CD4-positive, alpha-beta T cell treated with Interleukin-1 beta for 1 hour (primary cell): ENCODE results near the gene ZFYVE1.
"Not testable (repeated sequence)": the region's sequence is repeated elsewhere in the genome, so short reads cannot be mapped to it uniquely, and the experiment has no call there.

Experiments
- DNase-seq, 2 donors: peaks; one replicate each; pipeline ENCODE4 v3.0.0-alpha.2; 2020 to 2022

ZFYVE1 gene

DNA sequence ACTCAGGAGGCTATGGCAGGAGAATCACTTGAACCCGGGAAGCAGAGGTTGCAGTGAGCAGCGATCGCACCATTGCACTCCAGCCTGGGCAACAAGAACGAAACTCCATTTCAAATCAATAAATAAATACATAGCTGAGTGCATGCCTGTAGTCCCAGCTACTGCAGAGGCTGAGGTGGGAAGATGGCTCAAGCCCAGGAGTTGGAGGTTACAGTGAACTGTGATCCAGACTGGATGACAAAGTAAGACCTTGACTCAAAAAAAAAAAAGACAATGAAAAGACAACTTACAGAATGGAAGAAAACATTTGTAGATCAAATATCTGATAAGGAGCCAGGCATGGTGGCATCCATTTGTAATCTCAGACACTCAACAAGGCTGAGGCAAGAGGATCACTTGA is 27.6 kb downstream of the ZFYVE1 start:
- DNase-seq = no peak

DNA sequence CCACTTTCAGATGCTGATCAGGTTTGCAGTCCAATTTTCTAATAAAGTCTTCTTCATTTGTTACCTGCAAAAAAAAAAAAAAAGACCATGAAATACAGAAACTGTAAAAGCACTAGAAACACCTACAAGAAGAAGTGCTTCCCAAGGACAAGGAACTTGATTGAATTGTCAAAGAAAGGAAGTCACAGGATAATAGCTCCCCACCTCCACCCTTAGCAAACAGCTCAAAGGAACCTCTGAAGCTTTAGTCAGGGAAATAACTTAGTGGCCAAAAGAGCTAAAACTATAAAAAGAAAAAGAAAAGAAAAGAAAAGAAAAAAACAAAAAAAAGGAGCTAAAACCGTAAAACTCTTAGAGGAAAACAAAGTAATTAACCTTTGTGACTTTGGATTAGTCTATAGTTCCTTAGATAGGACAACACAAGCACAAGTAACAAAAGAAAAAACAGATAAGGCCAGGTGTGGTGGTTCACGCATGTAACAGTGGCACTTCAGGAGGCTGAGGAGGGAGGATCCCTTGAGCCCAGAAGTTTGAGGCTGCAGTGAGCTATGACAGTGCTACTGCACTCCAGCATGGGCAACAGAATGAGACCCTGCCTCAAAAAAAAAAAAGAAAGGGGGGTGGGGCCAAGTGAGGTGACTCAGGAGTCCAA is 28.5 kb downstream of the ZFYVE1 start:
- DNase-seq = no peak

DNA sequence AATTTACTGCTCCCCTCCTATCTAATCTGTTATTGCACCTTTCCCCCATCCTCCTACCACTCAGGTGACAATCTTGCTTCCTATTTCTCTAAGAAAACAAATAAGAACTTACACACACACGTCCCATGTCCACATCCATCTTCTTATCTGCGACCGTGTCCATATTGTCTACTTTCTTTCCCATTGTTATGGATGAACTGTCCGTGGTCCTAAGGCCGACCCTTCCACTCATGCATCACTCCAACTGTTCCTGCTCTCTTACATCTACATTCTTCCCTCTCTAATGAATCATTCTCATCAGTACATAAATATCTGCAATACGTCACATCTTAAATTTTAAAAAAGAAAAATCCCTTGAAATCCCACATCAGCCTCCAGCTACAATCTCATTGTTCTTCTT is 30.0 kb downstream of the ZFYVE1 start:
- DNase-seq = no peak

DNA sequence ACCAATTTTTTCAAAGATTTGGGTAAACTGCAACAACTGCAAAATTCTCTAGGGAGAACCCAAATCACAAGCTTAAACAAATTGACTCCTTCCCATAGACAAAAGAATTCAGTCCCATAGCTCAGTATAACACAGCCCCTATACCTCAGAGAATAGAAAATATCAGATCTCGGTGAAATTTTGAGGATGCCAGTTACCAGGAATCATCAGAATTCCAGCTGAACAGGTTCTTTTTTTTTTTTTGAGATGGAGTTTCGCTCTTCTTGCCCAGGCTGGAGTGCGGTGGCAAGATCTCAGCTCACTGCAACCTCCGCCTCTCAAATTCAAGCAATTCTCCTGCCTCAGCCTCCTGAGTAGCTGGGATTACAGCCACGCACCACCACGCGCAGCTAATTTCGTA is 36.7 kb downstream of the ZFYVE1 start:
- no peak for DNase-seq

DNA sequence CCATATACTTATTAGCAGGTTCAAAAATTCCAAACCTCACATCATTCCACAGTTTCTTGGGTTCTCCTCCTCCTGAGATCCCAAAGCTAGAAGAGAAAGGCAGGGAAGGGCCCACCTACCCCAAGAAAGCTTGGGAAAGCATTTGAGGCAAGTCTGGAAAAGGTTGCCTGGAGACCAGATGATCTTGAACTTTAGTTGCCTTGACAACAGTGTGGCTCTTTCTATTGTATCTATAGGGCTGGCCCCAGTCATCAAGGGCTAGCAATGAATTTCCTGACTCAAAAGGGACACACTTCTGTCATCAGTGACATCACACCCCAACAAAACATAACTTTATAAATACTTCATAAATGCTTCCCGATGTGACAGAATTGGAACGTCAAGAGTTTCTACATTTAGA is 40.0 kb downstream of the ZFYVE1 start:
- no peak for DNase-seq

DNA sequence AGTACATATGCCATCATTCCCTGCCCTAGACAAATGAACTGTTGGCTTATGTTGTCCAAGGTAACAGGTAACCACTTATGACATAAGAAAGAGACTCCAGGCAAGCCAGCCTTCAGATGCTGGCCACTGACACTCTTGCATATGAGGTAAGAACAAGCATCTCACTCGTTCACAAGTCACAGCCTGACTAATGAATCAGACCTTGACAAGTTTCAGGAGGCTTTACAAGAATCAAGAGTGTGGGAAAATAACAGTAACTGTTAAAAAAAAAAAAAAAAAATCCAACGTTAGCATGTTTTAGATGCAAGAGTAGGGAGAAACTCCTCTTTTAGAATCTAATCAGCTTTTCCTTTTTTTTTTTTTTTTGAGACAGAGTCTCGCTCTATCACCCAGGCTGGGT is 40.7 kb downstream of the ZFYVE1 start:
- DNase-seq = no peak

DNA sequence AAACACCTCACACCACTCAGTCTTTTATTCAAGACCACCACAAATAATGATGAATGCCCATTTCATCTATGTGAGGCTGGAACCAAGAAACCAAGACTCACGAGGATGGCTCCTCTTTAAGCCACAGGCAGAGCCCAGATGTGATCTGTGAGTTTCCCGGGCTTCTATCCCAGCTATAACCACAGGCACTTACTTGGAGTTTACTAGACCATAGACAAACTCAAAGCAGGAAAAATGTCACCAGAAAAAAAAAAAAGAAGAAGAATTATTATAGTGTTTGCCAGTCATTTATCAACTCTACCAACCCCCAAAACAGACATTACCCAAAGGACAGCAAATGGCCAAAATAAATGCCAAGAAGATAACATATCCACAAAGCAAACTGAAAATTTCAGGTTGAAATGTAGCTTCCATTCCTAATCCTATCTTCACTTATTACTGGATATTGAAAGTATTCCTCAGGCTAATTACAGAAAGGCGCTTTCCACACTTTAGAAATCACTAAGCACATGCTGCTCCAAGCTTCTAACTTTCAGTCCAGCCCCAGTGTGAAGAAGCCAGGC is 44.7 kb downstream of the ZFYVE1 start:
- DNase-seq = no peak

DNA sequence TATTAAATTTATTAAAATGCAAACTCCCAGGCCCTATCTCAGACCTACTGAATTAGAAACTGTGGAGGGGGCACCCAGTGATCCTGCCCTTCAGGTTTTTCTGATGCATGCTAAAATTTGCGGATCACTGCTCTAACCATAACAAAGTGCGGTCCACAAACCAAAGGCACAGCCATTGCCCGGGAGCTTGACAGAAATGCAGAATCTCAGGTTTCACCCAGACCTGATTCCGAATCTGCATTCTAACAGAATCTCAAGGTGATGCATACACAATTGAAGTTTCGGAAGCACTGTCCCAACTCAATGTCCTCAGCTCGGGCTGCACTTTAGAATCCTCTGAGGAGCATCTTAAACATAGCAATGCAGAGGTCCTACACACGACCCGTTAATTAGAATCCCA is 46.0 kb downstream of the ZFYVE1 start:
- DNase-seq = no peak

DNA sequence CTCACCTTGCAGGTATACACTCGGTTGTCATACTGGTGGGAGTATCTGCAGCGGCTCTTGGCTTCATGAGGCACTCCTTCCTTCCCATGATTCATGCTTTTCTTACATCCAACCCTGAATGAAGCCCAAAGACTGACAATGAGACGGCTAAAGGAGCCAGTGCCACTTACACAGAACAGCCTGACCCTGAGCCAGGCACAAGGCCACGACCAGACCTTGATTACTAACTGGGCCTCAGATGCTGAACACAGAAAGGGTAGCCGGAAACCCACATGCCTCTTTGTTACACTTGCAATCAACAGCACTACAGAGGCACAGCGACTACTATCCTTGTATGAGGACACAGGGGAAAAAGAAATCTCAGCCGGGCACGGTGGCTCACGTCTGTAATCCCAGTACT is 48.0 kb downstream of the ZFYVE1 start:
- no peak for DNase-seq

DNA sequence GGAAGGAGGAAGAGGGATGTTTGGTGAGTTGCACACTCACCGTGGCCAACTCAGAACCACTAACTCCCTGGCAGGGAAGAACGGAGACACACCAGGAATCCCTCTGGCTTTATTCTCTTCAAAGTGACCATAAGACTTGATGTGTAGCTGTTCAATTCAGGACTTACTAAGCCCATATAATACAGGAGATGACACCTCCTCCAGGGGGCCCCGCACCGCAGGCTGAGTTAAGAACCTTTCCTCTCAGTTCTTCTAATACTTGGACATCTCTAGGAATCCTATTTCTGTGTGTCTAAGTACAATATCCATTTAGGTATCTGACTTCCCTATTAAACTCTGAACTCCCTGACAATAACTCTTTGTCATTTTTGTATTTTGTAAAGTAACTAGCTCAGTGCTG is 51.1 kb downstream of the ZFYVE1 start:
- no peak for DNase-seq

DNA sequence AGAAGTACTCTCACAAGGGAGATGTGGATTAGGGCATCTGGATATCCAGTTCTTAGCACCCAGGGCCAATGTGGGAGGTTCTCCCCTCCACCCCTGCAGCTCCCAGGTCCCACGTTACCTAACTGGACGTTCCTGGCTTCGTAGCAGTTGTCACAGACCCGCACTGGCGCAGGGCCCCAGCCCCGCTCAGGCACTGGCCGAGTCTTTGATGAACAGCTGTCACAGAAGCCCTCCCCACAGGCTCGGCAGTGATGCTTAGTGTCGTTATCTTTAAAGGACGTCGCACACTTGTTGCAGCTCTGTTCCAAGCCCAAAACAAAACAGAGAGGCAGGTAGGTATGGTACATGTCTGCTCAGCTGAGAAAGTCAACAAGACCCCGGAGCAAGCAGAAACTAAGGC is 52.2 kb downstream of the ZFYVE1 start:
- DNase-seq = no peak

DNA sequence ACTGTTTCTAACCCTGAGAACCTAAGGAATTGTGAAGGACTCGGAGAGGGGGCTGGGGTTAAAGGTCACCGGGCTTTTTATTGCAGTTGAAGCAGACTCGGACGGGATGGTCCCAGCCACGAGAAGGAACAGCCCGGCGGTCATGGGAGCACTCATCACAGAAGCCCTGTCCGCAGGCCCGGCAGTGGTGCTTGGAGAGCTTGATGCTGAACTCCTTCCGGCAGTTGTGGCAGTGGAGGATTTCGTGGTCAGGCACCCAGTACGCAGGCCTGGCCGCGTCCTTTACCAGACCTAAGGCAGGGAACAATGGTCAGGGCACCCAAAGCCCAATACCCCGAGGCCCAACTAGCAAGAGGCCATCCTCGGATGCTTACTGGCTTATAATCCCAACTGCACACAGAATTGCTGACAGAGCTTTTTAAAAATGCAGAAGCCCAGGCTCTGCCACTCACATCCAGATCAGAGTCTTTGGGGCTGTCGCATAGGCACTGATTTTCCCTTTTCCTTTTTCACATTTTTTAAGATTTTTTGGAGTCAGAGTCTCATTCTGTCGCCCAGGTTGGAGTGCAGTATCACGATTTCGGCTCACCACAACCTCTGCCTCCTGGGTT is 56.0 kb downstream of the ZFYVE1 start:
- DNase-seq = no peak

DNA sequence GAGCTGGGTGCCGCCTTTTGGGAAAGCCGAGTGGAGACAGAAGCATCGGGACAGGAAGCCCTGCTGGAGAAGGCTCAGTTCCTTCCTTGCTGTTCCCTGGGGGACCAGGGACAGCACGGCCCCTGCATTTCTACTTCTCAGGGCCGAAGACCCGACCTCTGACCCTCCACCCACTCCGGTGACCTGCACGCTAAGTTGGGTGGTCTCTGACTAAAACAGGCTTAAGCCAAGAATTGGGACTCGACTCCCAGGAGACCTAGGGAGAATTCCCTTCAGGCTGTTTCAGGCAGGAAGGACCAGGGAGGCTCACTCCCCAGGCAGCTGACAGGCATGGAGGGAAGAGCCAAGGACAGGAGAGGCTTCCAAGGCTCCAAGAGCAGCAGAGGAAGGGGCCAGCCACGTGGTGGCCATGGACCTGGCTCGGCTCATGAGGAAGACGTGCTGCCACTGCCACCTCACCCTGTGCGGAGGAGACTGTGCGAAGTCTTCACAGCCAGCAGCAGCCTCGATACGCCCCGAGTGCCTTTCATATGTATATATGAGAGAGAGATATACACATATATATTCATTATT is 56.8 kb downstream of the ZFYVE1 start:
- DNase-seq = no peak

DNA sequence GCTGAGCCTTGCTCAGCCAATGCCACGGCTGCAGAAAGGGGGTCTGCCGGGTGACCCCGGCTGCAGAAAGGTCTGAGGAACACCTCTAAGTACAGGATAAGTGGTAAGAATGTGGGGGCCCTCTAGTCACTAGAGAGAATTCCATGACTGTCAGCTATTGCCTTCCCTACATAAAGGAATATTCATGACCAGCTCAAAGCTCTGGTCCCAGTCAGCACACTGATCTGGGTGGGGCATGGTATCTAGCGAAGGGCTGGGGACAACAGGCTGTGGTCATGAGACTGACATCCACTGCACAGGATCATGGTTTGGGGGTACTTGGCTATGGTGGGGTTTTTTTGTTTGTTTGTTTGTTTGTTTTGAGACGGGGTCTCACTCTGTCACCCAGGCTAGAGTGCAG is 58.6 kb downstream of the ZFYVE1 start:
- no peak for DNase-seq

DNA sequence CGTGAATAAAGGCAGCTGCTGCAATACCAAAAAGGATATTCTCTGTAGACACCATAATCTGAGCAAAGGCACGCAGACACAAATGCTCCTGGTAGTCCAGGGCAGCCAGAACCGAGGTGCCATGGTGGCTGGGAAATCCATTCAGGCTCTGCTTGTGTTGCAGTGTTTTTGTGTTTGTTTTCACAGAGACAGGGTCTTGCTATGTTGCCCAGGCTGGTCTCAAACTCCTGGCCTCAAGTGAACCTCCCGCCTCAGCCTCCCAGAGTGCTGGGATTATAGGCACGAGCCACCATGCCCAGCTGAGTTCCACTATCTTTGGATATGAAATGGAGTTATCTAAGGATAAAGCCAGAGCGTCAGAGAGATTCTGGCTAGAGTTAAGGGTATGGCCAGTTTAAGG is 60.9 kb downstream of the ZFYVE1 start:
- no peak for DNase-seq

DNA sequence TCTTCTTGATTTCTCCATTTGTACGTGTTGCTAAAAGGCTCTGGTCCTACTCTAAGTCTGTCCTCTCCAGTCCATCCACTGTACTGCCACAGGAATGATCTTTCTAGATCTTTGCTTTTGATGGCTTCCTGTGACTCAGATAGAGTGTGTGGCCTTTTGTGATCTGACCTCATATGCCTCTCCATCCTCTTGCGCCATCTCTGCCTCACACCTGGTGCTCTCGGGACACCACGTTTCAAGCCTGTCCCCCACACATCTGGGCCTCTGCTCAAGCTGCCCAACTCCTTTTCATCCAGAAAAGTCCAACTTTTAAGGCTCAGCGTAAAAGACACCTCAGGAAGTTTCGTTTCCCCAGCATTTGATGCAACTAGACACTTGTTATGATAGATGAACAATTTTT is 61.7 kb downstream of the ZFYVE1 start:
- no peak for DNase-seq

DNA sequence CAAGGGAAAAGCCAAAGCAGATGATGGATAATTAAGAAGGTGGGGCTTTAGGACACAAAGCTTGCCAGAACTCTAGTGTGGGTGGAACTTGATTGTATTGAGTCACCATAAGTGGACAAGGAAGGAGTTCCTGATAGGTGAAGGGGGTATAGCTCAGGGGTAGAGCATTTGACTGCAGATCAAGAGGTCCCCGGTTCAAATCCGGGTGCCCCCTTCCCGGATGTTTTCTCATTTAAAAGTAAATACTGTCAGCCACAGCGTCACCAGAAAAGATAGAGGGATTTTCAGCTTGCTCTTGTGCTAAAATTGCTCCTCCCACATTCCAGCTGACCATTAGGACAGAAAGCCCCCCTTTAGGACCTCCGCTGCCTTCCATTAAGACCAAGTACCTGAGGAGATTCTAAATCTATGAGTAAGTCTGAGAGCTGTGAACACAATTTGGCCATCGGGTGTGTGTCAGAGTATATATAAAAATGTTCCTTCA is 64.0 kb downstream of the ZFYVE1 start:
- no peak for DNase-seq

DNA sequence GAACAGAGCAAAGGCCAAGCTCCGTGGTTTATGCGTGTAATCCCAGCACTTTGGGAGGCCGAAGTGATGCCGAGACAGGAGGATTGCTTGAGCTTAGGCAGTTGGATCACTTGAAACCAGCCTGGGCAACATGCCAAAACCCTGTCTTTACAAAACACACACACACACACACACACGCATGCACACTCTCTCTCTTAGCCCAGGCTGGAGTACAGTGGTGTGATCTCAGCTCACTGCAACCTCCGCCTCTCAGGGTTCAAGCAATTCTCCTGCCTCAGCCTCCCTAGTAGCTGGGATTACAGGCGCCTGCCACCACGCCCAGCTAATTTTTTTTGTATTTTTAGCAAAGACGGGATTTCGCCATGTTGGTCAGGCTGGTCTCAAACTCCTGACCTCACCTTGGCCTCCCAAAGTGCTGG is 64.6 kb downstream of the ZFYVE1 start:
- not testable (repeated sequence) for DNase-seq

DNA sequence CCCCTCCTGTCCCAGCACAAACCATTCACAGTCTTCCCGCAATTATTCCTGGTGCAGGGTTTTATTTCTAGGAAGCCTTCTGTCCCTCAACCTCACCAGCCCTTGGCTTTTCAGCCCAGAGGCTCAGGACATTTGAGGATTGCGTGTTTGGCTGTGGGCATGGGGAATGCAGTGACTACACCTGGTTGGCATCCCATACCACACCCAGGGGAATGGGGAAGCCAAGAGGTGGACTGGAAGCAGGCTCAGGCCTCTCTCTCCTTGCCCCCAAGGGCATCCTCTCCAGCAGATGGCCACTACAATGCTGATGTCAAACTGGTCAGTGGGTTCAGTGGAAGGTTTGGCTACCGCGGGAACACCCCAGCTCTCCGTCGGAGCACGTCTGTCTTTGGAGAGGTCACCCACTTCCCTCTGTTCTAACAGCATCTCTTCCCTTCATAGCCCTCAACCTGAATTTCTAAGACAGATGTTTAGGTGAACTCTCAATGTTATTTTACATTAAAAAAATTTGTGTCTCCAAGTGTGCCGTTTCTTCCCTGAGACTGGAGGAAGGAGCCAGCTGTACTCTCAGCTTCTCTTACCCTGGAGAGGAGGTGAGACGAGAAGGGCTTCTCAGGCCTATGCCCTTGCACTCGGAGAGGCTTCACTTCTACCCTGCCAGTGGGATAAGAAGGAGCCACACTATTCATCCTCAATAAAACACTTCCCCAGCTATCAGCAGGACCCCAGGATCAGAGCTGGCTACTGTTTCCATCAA is 65.1 kb downstream of the ZFYVE1 start:
- no peak for DNase-seq

DNA sequence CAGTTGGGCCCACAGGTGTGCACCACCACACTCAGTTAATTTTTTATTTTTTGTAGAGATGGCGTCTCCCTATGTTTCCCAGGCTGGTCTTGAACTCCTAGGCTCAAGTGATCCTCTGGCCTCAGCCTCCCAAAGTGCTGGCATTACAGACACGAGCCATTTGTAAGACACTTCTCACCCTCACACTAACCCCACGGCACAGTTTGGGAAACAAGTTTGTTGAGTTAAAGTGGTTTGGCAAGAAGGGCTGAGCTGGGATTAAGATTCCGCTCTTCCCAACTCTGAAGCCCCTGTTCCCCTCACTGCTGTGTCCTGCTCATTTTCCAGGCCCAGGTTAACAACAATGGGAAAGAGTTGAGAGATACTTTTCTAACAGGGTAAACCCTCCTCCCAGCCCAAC is 65.9 kb downstream of the ZFYVE1 start:
- not testable (repeated sequence) for DNase-seq

DNA sequence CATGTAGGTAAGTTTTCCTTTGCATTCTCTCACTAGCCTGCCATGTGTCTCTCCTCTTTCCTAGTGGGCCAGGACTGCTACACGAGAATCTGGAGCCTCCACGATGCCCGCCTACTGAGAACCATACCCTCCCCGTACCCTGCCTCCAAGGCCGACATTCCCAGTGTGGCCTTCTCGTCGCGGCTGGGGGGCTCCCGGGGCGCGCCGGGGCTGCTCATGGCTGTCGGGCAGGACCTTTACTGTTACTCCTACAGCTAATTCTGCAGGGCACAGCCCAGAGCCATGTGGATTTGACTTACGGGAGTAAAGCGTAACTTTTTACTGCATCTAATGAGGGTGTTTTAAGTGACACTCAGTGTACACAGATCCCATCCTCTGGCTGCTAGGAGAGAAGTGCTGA is 68.4 kb downstream of the ZFYVE1 start:
- no peak for DNase-seq

DNA sequence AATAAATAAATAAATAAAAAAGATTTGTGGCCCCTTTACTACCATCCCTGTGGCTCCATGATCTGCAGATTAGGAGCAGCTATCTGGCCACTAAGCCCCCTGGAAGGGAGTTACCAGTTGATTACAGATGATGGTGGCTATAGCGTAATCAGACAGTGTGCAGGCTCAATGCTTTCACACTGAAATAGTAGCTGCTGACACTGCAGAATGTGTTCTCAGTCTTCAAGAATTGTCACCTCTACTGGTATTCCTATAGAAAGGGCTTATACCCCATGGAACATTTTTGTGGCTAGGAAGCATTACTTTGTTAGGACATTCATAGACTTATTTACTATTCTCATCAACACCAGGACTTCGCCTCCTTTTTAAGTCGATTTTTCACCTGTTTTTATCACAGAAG is 69.7 kb downstream of the ZFYVE1 start:
- no peak for DNase-seq

DNA sequence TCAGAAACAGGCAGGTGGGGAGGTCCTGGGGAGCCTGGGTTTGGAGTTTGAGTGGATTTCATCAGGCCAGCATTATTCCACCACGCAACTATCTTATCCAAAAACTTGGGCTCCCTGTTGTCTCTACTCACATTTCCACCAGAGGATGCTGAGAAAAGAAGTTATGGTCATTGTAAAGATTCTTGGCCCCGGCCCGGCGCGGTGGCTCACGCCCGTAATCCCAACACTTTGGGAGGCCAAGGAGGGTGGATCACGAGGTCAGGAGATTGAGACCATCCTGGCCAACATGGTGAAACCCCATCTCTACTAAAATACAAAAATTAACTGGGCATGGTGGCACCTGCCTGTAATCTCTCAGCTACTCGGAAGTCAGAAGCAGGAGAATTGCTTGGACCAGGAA is 70.2 kb downstream of the ZFYVE1 start:
- not testable (repeated sequence) for DNase-seq

DNA sequence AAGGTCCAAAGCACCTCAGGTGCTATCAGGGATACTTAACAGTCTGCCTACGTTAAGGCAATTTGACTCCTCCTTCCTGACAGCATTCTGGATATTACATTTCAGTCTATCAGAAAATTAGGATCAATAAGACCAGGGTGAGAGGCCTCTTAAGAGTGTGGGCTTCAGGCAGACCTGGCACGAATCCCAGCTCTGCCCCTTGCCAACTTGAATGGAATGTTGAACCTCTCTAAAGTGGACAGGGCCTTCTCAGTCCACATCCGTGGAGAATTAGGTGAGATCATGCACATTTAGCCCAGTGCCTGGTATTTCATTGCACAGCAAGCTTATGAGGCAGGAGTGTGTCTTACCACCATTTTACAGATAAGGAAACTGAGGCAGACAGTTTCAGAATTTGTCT is 74.7 kb downstream of the ZFYVE1 start:
- no peak for DNase-seq
